NCI-H2196 (cell line): Measurements from ENCODE around the gene KISS1R.

Source experiments
- DNase-seq: peaks from one replicate; lab custom pipeline; 2025; ENCODE audit not compliant: unreplicated experiment; lab: John Stamatoyannopoulos, UW

KISS1R gene

GRCh38 chr19:919199-920050, 2.3 kb downstream of the KISS1R start:
- no peak for DNase-seq

DNA sequence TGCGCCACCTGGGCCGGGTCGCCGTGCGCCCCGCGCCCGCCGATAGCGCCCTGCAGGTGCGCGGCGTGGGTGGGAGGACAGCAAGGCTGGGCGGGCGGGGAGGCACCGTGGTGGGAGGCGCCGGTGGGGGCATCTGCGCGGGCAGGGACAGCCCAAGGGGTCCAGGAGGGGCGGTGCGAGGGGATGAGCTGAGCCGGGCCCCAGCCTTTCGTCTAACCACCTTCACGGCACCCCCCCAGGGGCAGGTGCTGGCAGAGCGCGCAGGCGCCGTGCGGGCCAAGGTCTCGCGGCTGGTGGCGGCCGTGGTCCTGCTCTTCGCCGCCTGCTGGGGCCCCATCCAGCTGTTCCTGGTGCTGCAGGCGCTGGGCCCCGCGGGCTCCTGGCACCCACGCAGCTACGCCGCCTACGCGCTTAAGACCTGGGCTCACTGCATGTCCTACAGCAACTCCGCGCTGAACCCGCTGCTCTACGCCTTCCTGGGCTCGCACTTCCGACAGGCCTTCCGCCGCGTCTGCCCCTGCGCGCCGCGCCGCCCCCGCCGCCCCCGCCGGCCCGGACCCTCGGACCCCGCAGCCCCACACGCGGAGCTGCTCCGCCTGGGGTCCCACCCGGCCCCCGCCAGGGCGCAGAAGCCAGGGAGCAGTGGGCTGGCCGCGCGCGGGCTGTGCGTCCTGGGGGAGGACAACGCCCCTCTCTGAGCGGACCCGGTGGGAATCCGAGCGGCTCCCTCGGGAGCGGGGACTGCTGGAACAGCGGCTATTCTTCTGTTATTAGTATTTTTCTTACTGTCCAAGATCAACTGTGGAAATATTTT, 3.1 kb downstream of the KISS1R start:
- DNase-seq, result no peak

DNA sequence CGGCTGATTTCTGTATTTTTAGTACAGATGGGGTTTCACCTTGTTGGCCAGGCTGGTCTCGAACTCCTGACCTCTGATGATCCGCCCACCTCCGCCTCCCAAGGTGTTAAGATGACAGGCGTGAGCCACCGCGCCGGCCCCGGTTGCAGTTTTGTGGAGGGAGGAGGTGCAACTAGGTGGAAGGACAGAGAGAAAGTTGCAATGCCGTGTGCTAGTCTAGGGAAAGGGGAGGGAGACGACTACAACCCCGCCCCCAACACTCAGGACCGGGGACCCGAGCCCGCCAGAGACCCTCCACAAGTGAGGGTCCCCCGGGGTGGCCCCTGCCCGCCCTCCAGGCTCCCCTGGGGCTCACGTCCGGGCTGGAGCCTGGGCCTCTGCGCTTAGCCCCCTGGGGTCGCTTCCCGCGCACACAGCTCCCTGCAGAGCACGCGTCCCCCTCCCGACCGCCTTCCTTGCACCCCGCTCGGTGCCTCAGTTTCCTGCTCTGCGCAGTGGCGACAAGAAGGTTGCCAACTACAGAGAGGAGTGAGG, 7.5 kb downstream of the KISS1R start:
- no peak for DNase-seq

DNA sequence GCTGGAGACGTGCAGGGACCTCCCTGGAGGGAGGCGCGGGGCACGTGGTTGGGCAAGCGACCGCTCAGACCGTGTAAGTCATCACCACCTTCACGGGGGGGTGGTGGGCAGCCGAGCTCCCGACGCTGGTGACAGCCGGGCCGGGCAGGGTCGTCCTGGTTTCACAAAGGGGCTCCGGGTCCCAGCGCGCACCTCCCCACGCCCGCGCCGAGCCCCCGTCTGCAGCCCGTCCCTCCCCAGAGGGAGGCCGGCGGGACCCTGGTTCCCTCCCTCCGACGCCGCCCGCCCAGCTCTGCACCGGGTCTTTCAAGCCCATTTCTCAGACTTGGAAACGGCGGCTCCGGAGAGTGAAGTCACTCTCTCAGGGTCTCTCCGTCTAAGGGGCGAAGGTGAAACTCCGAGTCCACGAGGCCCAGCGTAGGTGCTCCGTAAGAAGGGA, 8.0 kb downstream of the KISS1R start:
- DNase-seq, result no peak

DNA sequence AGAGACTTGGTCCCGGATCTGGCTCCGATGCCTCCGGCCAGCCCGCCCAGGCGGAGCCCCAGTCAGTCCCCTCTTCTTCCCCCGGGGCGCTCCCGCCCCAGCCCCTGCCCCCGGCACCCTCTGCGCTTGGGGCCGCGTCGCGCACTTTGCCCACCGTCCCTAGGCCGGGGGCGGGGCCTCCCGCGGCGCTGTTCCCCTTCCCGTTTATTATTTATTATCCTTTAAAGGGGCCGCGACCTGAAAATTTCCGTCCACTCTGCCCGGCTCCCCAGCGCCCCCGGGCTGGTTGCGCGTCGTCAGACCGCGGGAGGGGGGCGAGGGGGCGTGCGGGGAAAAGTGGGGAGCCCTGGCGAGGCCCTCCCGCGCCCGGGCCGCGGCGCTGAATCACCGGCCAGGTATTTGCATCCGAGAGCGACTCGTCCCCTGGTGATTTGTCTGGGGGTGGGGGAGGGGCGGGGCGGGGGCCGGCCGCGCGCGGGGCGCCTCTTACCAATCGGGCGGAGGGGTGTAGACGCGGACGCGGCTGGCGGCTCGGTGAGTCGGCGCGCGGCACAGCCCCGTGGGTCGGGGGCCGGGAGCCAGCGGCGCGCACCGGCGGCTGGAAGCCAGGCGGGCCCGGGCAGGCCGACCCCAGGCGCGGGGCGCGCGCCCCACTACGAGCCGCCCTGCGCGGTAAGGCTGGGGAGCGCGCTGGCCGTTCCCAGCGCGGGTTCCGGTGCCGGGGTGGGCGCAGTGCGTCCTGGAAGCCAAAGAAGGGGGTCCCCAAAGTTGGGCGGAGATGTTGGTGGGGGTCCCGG, 8.6 kb downstream of the KISS1R start, which contains the start of gene ARID3A:
Gene ARID3A (plus strand): TSS at position 510 of the 797 bp plus-strand sequence. CDS start 3,494 bp downstream, outside the sequence.
- DNase-seq, result peak; percentile 78

DNA sequence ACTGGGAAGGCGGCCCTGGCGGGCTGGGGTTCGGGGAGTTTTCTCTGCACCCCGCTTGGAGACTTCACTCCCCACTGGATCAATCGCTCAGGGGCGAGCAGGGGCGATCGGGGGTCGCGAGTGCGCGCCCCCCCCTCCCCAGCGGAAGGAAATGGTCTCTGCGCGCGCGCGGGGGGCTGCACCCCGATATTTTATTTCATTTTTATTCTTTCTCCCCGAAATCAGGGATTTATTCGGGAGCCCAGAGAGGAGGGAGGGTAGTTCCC, 9.1 kb downstream of the KISS1R start:
- no peak for DNase-seq

GRCh38 chr19:926589-927350, 9.6 kb downstream of the KISS1R start:
- DNase-seq, result peak; percentile 33

DNA sequence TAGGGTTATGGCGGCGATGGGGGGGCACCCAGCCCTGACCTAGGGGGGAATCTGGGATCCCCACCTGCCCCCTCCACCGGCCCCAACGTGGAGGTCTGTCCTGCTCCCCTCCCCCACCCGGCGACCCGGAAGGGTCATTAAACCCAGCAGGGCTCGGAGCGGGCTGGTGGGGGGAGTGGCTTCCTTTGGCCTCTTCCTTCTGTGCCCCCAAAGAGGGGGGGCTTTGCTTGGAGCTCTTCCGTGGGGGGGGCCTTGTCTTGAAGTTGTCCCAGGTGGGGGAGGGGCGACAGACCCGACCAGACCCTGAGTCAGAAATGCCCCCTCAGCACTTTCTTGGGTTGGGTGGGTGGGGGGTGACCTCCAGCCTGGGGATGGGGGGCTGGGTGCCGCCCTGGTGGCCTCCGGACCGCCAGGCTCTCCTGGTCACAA, 10.2 kb downstream of the KISS1R start:
- DNase-seq, result no peak

DNA sequence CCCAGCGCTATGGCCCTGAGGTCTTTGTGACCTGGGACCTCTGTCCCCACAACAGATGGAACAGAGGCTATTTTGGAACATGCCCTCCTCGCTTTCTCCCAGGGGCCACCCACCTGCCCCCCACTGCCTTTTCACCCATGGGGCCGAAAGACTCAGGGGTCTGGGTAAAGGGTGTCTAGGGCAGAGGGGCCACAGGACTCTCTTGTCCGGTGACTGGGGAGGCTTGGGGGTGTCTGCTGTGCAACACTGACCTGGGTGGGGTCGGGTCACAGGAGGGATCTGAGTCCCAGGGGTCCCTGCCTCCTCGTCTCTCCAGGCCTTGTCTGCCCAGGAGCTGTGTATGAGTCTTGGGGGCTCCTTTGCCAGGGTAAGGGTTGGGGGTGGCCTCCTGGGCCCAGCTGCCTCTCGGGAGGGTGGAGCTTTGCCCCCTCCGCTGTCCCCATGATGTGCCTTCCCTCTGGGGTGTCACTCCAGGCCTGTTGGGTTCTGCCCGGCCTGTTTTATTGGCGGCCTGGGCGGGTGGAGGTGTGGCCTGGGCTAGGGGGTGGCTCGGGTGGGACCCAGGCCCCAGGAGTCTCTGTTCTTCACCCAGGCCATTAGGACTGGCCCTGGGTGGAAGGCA, 10.8 kb downstream of the KISS1R start:
- no peak for DNase-seq

GRCh38 chr19:928471-929202, 11.5 kb downstream of the KISS1R start:
- DNase-seq, result no peak

DNA sequence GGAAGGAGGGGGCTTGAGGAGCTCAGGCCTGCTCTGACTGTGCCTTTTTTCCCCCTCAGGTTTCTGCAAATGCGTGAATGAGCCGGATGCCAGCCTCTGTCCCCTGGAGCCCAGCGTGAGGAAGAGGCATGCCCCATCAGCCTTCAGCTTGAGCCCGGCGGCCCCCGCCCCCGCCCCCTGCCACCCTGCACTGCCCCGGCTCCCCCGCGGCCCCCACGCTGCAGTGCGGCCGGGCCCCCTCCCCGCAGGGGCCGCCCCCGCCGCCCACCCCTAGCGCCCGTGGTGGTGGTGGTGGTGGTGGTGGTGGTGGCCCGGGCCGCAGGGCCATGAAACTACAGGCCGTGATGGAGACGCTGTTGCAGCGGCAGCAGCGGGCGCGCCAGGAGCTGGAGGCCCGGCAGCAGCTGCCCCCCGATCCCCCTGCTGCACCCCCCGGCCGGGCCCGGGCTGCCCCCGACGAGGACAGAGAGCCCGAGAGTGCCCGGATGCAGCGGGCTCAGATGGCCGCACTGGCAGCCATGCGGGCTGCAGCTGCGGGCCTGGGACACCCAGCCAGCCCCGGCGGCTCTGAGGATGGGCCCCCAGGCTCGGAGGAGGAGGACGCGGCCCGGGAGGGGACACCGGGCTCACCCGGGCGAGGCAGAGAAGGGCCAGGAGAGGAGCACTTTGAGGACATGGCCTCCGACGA, 12.2 kb downstream of the KISS1R start:
- no peak for DNase-seq

- DNase-seq, result no peak
These were observed 12.7 kb downstream of the KISS1R start for GRCh38 chr19:929891-930258.

- DNase-seq, result no peak
These were observed 14.9 kb downstream of the KISS1R start for GRCh38 chr19:931860-932647.

GRCh38 chr19:932648-933552, 15.8 kb downstream of the KISS1R start:
- no peak for DNase-seq

DNA sequence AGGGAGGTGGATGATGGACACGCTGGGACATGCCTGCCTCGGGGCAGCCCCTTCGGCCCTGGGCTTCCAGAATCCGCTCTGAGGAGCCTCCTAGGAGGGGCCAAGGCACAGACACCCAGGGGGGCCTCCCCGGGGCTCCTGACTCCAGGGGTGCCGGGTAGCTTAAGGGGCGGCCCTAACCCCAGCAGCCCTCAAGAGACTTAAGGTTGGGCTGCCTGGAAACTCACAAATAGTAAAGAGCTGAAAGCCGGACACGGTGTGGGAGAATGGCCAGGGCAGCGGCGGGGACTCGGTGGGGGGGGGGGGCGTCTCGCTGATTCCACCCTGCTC, 16.4 kb downstream of the KISS1R start:
- no peak for DNase-seq

DNA sequence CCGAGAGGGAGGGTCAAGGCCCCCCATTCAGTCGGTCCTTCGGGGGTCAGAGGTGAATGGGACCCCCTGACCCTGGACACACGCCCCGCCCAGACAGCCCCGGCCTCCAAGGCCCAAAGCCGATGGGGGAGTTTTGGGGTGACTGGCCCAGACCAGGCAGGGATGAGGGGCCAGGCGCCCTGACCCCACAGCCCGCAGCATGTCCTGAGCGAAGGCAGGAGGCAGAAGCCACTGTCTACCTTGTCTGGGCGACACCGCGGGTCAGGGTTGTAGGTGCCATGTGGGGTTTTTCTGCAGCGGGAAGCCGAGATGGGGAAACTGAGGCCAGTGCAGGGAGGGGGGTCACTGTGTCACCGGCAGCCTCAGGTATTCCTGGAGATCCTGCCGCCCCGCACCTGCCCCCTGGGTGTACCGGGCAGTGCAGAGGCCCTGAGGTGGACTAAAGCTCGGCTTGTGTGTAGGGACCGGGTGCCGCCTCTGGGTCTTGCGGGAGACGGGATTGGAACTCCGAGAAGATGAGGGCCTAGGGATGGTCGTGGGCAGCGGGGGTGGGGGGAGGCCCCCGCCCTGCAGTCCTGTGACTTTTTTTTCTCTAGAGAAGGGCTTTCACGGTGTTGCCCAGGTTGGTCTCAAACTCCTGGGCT, 17.2 kb downstream of the KISS1R start:
- no peak for DNase-seq
